HG03571 (cell line): ENCODE data around the gene KDM6A.
"Not testable (repeated sequence)": the region's sequence is repeated elsewhere in the genome, so short reads cannot be mapped to it uniquely, and the experiment has no call there.

Source experiments
- ATAC-seq: cut with Tn5 transposase; IDR thresholded peaks from one replicate; pipeline ENCODE4 v1.9.1; 2021; ENCODE audit not compliant: unreplicated experiment

Gene KDM6A

DNA sequence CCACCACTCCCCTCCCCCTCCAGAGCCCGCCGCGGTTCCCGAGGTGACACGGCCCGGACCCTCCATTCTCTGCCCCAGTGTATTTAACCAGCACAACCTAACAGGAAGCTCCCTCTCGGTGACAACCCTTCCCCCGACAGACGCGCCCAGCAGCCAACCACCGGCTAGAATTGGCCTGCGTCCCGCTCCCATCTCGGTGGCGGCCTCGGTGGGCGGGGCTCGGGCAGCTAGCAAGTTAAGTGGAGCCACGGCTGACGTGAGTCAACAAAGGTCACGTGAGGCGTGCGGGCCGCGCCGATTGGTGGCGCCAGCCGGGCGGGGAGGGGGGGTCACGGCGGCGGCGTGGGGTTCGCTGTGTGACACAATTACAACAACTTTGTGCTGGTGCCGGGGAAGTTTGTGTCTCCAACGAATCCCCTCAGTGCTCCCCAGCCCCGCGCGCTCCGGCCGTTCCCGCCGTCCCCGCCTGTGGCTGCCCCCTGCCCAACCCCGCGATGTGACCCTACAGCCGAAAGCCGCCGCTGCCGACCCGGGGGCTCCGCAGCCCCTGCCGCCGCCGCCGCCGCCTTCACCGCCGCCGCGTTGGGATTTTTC is at the start of gene KDM6A:
KDM6A (plus strand) TSS at position 368 of the 594 bp plus-strand sequence. CDS start 364 bp downstream, outside the sequence.
- peak; percentile 87 for ATAC-seq

DNA sequence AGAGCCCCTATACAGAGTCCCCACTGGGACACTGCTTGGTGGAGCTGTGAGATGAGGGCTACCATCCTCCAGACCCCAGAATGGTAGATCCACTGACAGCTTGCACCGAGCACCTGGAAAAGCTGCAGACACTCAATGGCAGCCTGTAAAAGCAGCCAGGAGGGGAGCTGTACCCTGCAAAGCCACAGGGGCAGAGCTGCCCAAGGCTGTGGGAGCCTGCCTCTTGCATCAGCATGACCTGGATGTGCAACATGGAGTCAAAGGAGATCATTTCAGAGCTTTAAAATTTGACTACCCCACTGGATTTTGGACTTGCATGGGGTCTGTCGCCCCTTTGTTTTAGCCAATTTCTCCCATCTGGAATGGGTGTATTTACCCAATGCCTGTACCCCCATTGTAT is 49.8 kb upstream of the KDM6A start:
- ATAC-seq, result not testable (repeated sequence)

DNA sequence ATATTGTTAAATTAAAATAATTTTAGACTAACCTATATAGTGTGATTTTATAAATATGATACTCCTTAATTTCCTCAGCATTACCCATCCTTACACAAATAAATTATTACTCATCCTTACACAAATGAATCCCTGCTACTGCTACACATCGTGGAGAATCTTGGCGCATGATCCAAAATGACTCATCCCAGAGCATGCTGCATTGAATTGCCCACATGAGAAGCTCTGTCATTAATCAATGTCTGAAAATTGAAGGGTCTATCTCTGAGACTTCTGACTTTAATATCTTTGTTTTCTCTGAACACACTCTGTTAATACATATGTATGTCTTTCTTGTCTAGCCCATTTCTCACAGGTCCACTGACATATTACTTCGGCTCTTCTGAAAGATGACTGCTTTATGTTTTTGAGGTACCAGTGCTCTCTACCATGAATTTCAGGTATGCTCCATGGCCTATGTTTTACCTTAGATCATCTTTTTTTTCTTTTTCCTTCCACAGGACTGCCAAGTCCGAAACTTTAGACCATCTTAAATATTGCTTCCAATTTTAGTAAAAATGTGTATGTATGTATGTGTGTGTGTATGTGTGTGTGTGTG is 44.9 kb upstream of the KDM6A start:
- no peak for ATAC-seq

DNA sequence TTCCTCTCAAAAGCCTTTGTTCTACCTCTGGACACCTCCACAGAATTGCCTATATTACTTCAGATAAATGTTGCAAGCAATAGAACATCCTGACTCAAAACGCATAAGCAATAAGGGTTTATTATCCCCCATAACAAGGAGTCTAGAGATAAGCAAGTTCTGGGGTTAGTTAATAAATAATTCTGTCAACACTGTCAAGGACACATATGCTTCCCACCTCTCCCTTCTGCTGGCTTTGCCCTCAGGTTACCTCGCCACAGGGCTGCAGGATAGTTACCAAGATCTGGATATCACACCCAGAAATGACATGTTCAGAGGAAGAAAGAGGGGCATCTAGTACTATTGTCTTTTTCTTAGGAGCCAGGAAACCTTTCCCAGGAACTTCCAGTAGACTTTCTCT is 43.2 kb upstream of the KDM6A start:
- no peak for ATAC-seq

DNA sequence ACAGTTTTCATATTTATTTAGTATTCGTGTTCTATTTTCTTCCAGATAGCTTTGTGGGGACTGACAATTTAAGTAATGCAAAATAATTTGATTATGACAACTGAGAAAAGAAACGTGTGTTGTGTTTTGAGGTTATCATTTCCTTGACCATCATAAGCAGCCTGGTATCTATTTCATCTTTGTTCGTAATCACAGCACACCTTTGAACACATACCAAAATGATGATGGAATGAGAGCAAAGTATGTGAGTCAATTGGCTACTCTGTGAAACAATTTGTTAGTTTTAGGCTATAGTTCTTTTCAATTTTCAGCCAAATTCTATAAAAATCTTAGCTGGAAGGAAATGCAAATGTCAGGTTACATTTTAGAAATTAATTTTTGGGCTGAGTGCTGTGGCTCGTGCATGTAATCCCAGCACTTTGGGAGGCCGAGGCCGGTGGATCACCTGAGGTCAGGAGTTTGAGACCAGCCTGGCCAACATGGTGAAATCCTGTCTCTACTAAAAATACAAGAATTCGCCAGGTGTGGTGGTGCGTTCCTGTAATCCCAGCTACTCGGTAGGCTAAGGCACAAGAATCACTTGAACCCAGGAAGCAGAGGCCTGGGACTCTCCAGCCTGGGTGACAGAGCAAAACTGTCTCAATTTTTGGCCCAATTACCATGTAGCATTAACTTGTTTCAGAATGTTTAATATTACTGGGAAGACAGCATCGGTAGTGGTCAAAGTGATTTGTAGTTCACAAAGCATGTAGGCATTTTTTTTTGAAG is 30.3 kb upstream of the KDM6A start:
- ATAC-seq, result no peak

DNA sequence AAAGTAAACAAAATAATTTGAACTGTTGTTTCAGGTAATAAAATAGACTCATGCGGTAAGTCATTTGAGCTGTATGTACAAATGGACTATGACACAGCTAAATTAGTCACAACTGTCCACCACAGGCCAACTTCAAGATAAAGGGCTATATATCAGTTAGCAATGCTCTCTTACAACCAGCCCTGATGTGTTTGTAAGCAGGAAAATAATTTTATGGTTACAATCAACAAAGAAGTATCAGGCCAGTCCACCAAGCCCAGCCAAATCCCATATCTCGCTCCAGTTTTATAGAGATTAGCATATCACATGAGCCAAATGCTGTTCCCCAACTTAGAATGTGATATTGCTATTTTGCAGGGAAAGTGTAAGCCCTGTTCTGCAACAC is 29.7 kb upstream of the KDM6A start:
- no peak for ATAC-seq

DNA sequence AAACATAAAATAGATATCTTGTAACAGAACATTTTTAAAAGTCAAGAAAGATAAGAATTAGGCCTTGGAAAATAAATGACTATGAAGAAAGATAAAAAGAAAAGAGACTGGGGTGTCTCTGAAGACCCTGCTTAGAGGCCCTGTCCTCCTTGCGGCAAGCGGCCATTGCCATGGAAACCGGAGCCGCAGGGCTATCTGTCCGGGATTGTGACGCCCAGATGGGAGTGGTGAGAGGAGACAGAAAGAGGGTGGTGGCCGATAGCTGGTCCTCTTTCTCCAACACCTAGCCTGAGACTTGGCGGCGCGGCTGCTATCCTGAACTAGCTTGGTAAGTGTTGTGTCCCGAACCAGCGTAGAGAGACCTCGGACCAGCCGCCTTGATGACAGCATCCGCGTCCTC is 29.2 kb upstream of the KDM6A start, which contains the start of gene DUSP21:
DUSP21 (plus strand) TSS at position 269 of the 400 bp plus-strand sequence; CDS start at position 381, 112 bp downstream.
- ATAC-seq, result no peak

DNA sequence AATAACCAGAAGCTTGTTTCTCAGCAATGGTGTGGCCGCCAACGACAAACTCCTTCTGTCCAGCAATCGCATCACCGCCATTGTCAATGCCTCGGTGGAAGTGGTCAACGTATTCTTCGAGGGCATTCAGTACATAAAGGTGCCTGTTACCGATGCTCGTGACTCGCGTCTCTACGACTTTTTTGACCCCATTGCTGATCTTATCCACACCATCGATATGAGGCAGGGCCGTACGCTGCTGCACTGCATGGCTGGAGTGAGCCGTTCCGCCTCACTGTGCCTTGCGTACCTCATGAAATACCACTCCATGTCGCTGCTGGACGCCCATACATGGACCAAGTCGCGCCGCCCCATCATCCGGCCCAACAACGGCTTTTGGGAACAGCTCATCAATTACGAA is 28.8 kb upstream of the KDM6A start:
- no peak for ATAC-seq

DNA sequence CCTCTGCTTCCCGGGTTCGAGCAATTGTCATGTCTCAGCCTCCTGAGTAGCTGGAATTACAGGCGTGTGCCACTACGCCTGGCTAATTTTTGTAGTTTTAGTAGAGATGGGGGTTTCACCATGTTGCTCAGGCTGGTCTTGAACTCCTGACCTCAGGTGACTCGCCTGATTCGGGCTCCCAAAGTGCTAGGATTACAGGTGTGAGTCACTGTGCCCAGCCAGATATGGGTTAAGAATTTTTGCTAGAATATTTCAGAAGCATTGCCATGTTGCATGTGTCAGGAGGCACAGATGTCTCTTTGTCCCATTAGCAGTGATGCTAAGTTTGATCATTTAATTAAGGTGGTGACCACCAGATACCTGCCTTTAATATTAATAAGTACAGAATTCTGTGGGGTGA is 22.1 kb upstream of the KDM6A start:
- not testable (repeated sequence) for ATAC-seq

DNA sequence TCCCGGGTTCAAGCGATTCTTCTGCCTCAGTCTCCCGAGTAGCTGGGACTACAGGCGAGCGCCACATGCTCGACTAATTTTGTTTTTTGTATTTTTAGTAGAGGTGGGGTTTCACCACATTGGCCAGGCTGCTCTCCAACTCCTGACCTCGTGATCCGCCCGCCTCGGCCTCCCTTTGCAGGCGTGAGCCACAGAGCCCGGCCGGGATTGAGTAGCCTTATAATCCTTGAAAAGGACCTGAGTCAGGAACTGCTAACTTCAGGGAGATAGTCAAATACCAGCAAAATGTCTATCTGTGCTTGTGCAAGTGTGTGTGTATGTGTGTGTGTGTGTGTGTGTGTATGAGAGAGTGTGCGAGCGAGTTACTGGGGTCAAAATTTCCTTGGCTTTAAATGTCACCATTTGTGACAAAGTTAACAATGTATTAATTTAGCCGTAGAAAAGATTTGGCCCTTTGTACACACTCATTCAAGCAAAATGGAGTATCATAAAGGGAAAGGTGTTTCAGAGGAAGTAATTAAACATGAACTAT is 1.8 kb upstream of the KDM6A start:
- no peak for ATAC-seq

DNA sequence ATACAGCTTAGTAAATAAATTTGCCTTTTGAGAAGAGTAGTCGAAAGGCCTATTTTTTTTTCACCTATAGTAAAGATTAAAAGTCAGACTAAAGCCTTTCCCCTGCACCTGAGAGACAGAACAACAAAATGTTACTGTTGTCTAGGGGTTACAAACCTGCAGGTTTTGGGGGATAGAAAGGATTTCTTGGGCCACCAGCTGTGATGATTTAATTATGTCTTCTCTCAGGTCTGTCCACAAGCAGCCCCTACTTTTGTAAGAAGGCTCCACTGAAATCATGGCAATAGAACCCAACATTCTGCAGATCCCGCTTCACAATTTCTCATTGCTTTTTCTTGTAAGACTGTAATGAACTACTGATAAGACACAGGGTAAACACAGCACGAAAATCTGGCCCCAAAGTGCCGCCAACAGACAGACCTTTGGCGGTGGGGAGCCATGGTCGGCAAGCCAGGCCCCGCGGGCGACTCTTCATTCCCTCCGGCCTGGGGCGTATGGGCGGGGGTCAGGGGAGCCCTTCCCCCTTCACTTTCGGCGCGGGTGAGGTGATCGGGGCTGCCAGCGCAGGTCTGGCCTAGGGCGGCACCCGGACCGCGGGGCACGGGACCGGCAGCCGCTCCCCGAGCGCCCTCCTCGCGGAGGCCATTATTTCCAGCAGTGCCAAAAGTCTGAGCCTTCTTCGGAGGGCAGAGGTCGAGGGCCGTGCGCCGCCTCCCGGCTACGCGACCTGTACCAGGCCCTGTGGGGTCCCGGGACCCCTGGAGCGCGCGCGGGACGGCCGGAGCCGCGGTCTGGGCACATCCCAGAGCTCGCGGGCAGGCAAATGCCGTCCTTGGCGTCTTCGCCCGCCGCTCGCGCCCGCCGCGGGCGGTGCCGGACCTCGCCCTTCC is 812 bp upstream of the KDM6A start:
- peak; percentile 28 for ATAC-seq

DNA sequence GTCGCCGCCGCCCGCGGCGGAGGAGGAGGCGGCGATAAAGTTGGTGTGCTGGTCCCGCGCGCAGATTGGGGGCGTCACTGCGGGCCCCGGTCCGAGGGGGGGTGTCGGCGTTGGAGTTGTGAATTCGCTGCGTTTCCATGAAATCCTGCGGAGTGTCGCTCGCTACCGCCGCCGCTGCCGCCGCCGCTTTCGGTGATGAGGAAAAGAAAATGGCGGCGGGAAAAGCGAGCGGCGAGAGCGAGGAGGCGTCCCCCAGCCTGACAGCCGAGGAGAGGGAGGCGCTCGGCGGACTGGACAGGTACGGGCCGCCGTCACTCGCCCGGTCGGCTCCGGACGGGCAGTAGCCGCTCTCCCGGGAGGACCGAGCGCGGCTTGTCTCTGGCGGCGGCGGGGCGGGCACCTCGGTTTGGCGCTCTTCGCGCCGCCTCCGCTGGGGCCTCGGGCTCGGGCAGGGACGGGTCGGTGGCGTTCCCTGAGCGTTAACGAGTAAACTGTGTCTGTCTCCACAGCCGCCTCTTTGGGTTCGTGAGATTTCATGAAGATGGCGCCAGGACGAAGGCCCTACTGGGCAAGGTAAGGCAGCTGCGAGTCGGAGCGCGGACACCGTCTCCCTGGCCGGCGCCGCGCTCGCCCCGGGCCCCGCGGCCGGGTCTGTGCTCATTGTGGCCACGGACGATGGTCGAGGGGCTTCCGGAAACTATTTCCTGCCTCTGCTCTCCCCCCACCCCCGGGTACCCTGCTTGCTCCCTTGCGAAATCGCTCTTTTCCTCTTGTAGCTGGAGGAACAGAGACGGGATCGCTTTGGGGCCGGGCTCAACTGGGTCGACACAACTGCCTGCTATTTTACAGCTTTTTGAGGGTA is 658 bp downstream of the KDM6A start:
- no peak for ATAC-seq

DNA sequence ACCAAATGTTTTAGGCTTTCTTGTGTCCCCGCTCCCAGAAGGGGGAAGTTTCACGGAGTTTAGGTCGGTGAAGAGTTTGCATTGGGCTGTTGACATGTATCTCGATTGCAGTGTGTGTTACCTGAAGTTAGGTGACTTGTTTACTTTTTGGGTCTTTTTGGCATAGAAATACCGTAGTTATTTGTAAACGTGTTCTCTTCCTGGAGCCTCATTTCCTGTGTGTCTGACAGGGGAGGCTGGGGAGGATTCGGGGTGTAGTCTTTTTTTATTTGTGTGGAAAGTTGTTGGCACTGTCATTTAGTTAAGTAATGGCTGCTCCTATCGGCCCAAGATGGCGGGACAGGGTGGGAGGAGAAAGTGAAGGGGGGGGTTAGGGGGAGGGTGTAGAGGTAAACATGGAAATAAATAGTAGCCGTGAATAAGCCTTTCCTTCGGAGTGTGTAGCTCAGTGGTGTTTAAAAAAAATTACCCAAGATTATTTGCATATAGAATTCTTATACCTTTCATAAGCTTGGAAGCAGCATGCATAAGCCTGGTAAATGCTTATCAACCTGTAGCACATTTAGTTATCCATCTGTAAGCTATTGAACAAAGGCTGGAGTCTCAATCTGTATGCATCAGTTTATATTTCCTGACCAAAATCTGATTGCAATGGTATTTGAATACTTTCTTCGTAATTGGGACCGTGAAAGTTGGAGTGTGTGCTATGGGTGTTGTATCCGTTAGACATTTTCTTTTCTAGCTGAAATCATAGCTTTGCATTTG is 1.6 kb downstream of the KDM6A start:
- ATAC-seq, result no peak

DNA sequence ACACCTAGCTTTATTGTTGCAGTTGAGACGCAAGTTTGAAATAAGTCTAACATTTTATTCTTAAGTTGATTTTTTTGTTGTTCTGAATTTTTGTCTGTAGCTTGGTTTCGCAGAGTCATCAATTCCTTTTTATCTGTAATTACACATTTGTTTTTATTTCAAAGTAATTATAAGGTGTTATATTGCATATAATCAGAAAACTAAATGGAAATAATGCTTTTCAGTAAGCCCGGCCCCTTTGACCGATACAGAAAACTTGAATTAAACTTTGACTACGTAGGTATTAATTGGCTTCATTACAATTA is 2.1 kb downstream of the KDM6A start:
- no peak for ATAC-seq

DNA sequence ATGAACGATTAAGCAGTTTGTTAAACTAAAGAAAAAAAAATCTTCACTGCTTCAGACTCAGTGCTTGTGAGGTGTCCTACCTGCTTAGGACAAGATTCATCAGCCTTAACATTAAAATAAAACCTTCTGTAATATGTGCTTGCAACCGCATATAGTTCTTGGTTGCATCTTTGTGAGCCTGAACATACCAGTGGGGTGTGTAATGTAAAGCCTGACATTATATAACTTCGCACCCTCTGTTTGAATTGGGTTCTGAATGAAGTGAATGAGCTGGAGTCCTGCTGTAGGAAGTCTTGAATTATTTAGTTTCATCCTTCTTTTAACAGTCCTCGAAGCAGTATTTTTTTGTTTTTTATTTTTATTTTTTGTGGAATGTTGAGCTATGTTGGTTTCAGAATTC is 3.1 kb downstream of the KDM6A start:
- ATAC-seq, result no peak

DNA sequence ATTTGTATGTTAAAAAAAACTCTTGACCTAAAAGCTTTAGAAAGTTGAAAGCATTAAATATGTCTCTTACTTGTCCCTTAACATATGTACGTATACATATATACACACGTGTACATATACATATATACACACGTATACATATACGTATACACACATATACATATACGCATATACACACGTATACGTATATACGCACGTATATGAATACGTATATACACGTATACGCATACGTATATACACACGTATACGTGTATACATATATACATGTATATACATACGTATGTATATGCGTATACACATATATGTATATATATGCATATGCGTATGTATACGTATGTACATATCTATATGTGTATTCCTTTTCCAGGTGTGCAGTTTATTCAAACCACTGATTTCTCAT is 3.8 kb downstream of the KDM6A start:
- no peak for ATAC-seq

DNA sequence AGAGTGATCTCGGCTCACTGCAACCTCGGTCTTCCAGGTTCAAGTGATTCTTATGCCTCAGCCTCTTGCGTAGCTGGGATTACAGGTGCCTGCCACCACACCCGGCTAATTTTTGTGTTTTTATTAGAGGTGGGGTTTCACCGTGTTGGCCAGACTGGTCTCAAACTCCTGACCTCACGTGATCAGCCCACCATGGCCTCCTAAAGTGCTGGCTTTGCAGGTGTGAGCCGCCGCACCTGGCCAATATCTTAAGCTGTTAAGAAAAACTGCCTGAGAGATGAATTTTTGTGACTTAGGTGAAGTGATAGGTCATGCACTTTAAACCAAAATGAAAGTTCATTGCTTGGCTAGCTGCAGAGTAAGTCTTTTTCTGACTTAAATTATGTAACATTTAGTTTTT is 5.8 kb downstream of the KDM6A start:
- ATAC-seq, result no peak

DNA sequence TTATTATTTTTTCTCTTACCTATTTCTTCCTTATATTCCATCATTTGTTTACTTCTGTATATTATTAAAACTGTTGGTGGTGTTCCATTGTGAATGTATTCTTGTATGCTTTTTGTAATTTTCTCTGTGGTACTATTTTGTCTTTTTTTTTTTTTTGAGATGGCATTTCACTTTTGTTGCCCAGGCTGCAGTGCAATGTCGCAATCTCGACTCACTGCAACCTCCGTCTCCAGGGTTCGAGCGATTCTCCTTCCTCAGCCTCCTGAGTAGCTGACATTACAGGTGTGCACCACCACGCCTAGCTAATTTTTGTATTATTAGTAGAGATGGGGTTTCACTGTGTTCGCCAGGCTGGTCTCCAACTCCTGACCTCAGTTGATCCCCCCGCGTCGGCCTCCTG is 8.6 kb downstream of the KDM6A start:
- no peak for ATAC-seq

DNA sequence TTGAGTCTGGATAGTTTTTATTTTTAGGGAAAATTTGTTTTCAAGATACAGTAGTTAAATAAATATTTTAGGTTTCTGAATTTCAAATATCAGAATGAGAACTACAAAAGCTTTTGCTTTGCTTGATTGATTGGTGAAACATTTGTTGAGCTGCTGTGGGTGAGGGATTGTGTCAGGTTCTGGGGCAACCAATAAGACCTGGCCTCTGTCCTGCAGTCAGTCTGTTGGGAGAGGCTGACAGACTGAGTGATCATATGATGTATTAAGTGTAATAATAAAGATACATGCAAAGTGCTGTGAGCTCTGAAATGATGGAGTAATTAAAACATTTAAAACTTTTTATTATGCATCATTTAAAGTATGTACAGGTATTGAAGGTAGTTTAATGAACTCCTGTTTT is 9.6 kb downstream of the KDM6A start:
- ATAC-seq, result no peak

DNA sequence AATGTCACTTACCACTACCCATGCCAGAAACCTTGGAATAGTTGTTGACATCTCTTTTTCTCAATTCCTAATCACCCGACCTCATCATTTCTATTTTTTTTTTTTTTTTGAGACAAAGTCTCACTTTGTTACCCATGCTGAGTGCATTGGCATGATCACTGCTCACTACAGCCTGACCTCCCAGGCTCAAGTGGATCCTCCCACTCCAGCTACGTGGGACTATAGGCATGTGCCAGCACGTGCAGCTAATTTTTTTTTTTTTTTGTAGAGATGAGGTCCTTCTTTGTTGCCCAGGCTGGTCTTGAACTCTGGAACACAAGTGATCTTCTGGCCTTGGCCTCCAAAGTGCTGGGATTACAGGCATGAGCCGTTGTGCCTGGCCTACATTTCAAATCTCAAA is 12.0 kb downstream of the KDM6A start:
- ATAC-seq, result no peak
